GDM1 (cell line): Measurements from ENCODE around the gene ASTN2.

Experiments used
- DNase-seq: peaks from one replicate; lab custom pipeline; 2025; lab: John Stamatoyannopoulos, UW

The ASTN2 gene

GRCh38 chr9:116661037-116661954 is 753.6 kb downstream of the ASTN2 start:
- peak; percentile 21 for DNase-seq

- DNase-seq = no peak
Measured at GRCh38 chr9:116658265-116658664, 756.6 kb downstream of the ASTN2 start.

GRCh38 chr9:116656977-116657376 is 757.9 kb downstream of the ASTN2 start:
- no peak for DNase-seq

DNA sequence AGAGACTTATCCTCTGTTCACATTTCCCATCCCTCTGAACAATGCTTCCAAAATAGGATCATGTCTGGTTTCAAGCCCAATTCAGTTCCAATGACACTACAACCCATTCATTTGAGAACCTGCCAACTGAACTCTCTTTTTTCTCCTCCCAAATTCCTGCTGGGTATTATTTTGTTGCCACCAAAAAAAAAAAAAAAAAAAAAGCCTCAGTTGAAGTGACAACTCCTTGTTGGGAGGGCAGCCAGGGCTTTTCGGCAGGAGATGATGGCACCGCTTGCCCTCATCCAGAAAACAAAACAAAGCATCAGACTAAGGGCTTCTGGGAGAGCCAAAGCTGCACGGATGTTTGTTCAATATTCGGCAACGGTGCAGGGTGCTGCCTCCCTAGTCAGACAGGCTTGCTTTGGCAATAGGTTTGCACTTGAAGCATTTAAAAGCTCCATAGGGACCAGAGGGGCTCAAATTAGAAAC is 758.3 kb downstream of the ASTN2 start:
- DNase-seq = no peak

DNA sequence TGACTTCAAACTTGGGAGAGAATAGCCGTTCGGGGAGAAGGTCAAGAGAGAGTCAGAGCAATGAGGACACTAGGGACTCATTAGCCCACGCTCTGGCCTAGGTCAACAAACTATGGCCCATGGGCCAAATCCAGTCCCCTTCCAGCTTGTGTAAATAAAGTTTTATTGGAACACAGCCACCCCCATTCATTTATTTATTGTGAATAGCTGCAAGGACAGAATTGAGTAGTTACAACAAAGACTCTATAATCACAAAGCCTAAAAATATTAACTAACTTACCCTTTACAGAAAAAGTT is 760.9 kb downstream of the ASTN2 start:
- no peak for DNase-seq

GRCh38 chr9:116653348-116654058 is 761.4 kb downstream of the ASTN2 start:
- DNase-seq = no peak

DNA sequence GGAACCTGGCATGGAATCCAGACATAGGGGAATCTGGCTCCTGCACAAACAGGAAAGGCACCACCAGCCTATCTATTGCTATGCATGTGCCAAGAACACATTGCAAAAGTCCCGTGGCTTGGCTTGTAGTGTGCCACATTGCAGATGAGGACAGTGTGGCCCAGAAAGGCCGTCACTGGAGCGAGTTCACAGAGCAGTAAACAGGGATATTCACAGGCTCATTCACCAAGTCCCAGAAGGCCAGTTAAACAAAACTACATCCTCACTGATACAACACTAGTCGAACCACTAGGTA is 767.4 kb downstream of the ASTN2 start:
- no peak for DNase-seq

GRCh38 chr9:116646661-116647514 is 768.0 kb downstream of the ASTN2 start:
- peak; percentile 7 for DNase-seq

DNA sequence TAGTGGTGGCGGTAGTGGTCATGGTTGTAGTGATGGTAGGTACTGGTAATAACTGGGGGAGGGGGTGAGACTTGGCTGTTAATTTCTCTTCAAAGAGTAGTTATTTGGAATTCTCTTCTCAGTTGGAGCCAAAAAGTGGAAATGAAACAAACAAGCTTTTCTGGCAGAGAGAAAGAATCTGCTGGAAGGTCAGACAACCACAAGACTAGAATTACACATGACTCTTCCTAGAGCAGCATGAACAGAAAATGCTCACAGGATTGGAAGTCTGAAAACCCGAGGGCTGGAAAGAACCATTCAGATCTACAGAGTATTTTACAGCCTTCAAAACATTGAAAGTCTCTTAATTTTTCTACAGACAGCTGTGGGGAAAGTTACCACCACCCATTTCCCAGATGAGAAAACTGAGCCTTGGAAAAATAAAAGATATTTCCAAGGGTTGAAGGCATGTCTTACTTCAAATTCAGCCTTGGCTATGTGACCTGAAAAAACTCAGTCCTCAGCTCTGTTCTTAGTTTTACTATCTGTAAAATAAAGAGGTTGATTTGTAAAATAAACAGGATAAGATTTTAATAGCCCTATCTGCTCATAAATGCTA is 770.7 kb downstream of the ASTN2 start:
- no peak for DNase-seq

DNA sequence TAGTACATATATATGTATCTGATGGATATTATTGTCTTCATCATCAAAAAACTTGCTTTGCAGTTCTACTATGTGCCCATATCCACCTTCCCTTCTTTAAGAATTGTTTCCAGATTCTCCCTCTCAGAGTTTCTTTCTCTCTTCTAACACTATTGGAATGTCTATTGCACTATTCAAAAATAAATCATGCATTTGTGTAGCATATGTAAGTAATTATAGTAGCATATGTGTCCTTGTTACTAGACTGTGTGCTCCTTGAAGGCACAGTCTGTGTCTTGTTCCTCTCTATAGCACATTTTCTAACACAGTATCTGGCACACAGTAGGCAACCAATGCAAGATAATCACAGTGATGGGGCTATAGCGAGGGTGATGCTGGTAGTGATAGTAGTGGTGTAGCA is 771.2 kb downstream of the ASTN2 start:
- DNase-seq = no peak

GRCh38 chr9:116641292-116642059 is 773.4 kb downstream of the ASTN2 start:
- DNase-seq = no peak

DNA sequence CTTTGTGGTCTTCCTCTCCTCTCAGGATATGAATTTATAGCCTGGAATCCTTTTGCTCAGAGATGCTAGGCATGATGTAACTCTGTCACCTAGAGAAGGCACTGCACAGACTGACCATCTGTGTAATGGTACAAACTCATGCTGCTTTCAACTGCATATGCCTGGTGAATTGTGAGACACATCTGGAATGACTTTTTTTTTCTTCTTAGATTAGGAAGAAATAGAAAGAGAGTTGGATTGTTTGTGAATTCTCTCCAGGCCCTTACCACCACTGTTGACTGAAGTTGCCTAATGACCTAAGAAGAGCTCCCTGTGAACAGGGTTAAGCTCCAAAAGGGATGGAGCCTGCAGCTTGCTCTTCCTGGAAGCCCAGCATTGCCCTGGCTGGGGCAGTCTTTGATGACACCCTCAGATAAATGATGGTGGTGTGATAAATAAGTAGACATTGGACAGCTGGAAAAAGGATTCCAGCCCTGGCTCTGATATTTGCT is 775.6 kb downstream of the ASTN2 start:
- DNase-seq = no peak

DNA sequence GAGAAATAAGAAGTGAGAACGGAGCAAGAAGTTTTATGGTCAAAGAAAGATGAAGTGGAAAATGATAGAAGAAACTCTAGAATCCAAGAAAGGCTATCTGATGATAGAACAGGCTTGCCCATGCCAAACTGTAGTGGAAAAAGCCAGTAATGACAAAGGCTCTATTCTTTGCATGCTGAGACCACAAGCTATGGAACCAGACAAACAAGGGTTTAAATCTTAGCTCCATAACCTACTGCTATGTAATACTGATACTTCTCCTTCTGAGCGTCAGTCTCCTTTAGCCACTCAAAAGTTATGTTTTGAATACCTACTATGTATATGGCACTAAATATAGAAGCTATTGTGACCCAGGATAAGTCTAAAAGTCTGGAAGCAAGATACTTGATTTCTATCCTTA is 778.9 kb downstream of the ASTN2 start:
- no peak for DNase-seq

DNA sequence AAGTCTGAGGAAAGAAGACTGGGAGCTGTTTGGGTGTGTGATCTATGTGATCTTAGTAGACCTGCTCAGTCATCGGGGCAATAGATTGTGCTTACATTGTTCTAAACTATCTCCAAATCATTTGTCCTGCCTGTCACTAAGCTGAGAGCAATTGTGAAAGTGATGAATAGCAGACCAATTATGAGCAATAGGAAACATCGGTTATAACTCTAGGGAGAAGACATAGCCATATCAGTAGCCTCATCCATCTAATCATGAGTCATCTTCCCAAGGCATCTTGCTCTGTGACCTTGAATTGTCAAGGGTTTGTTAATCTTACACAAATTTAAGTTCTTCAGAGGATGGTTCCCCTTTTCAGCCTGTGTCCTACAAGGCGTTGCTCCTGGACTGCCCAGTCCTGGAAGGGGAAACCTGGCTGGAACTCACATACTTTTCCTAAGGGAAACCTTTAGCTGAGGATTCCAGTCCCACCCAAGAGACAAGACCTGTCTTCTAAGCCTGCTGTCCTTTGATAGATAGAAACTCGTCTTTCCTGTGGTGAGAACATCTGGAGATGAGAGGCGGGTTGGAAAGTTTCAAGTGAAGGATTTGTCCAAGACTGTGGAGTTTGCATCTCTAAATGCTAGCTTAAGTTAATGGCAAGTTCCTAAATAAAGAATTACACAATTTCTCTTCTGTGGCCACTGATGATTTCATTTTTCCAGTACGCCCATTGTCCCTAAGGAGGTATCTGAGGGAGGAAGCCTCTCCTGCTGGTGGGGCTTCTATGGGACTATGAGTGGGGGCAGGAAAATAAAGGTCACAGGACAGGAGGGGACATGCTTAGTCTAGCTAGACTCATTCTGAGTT is 781.6 kb downstream of the ASTN2 start:
- no peak for DNase-seq

DNA sequence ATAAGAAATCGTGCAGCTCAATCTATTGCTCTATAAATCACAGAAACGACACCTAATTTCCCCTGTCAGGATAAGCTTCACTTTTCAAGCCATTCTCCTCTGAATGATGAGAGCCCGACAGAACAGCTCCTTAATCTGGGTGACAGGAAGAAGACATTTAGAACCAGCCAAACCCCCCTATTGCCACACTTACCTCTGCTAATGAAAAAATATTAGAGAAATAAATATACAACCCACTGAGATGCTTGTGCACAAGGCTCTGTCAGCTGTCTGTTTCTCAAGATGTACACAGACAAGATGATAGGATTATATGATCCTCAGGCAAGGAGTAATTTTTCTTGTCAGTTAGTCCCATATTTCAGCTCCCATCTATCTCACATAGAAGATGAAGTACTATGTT is 785.2 kb downstream of the ASTN2 start:
- no peak for DNase-seq

DNA sequence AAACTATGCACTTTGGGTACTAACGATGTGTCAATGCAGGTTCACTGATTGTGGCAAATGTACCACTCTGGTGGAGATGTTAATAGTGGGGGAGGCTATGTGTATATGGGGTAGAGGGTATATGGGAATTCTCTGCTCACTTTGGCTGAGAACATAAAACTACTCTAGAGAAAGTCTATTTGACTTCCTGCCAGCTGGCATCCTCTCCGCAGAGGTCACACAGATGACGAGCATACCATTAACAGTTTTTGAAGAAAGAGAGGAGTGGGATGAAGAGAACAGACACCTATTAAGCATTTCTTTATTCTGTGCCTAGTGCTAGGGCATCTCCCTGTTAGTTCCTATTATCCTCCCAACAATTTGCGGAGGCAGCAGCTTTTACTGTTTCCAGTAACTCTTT is 786.1 kb downstream of the ASTN2 start:
- DNase-seq = no peak

DNA sequence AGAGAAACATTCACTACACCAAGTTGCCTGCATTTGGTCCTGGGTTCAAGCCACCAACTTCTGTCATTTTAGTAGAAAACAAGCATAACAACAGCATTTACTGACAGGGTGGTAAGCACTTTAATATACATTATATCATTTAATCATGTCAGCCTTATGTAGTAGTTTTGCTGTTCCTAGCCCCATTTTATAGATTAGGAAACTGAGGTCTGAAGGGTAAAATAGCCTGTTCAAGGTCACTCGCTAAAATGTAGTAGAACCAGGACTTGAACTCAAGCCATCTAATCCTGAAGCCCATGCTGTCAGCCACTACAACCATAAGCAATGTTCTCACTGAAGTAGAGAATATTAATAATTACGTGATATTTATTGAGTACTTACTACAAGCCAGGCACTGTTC is 787.4 kb downstream of the ASTN2 start:
- DNase-seq = no peak

GRCh38 chr9:116626762-116627161 is 788.1 kb downstream of the ASTN2 start:
- no peak for DNase-seq

DNA sequence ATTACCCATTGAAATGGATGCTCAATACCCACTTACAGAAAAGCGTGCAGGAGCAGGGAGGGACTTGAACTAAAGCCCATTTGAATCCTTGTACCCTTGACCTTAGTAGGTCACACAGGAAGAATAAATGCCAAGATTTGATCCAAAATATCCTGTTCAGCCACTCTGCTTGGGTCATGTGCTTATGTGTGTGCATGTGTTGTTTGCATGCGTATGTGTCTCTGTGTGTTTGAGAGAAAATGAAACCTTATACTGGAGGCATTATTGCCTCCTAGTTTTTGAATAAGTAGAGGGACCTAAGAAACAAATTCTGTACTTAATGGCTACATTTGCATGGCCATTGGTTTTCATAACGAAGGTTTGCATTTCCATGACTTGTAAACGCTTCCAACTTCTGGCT is 791.1 kb downstream of the ASTN2 start:
- no peak for DNase-seq

DNA sequence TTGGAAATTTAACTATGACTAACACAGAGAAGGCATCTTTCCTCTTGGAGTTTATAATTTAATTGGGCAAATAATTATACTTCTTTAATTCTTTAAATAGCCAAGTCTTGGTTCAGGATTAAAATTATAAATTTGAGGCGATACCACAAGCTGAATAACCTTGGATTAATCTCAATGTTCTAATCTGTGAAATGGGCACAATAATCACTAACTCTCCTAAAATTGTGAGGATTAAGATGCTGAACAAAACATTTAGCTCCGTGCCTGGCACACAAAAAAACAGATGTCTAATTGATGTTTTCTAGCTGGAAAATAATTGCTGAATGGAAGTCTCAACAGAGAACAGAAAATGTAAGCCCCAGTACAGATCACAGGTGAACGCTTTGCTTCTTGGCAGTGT is 797.5 kb downstream of the ASTN2 start:
- no peak for DNase-seq
